Smooth muscle cell (in vitro differentiated cells): ENCODE measurements around the gene SEMA3A. TPM values are rescaled to one million over a fixed set of nuclear protein-coding genes. Genes with fewer than 3 reads are reported as not detected.

Experiments
- DNase-seq: peaks from one replicate; lab custom pipeline; 2025; ENCODE audit not compliant: unreplicated experiment; lab: John Stamatoyannopoulos, UW
- H2AFZ ChIP-seq: fragments of 200-600 bp; sonication (generic); 2 replicates; pipeline ENCODE4 v1.6.0; 2016; ENCODE audit warnings: antibody characterized with exemption, low read depth, mild to moderate bottlenecking
- H3F3A ChIP-seq: fragments of 200-600 bp; sonication (generic); 2 replicates; pipeline ENCODE4 v1.6.0; 2017; ENCODE audit warnings: antibody characterized with exemption, low read depth
- H3K27ac ChIP-seq: fragments of 200-600 bp; sonication (generic); 2 replicates; pipeline ENCODE4 v1.5.1; 2016; ENCODE audit warnings: low read depth, mild to moderate bottlenecking
- H3K27me3 ChIP-seq: fragments of 200-600 bp; sonication (generic); 2 replicates; pipeline ENCODE4 v1.6.1; 2016; ENCODE audit warnings: low read depth, mild to moderate bottlenecking
- H3K36me3 ChIP-seq: fragments of 200-600 bp; sonication (generic); 2 replicates; pipeline ENCODE4 v1.5.1; 2016; ENCODE audit warnings: low read depth
- H3K4me1 ChIP-seq: fragments of 200-600 bp; sonication (generic); 2 replicates; pipeline ENCODE4 v1.5.1; 2016; ENCODE audit warnings: low read depth
- H3K4me2 ChIP-seq: fragments of 200-600 bp; sonication (generic); 2 replicates; pipeline ENCODE4 v1.6.0; 2016; ENCODE audit warnings: mild to moderate bottlenecking
- H3K4me3 ChIP-seq: fragments of 200-600 bp; sonication (generic); 2 replicates; pipeline ENCODE4 v1.5.1; 2016; ENCODE audit warnings: mild to moderate bottlenecking
- H3K79me2 ChIP-seq: fragments of 200-600 bp; sonication (generic); 2 replicates; pipeline ENCODE4 v1.6.0; 2016; ENCODE audit warnings: low read depth, mild to moderate bottlenecking
- H3K9ac ChIP-seq: fragments of 200-600 bp; sonication (generic); 2 replicates; pipeline ENCODE4 v1.6.0; 2016; ENCODE audit warnings: low read depth
- H3K9me3 ChIP-seq: fragments of 200-600 bp; sonication (generic); replicated peaks from 2 replicates; pipeline ENCODE4 v1.5.1; 2016; ENCODE audit warnings: low read depth
- H4K20me1 ChIP-seq: fragments of 200-600 bp; sonication (generic); 2 replicates; pipeline ENCODE4 v1.6.0; 2016; ENCODE audit warnings: low read depth
- WGBS: methylation state at CpG from one replicate; pipeline ENCODE4 v1.1.7; 2016; ENCODE audit warnings: low lambda C conversion rate; 5-methylcytosine and 5-hydroxymethylcytosine counted together
- polyA plus RNA-seq: library from polyadenylated mRNA; unstranded; fragments of >200 nt; fragmentation: Nextera tagmentation; extraction: Ambion mirVana; gene quantifications from 2 replicates; pipeline ENCODE4 v1.2.1, GENCODE V29; 2016
- total RNA-seq: library from RNA; depleted of rRNA; stranded (reverse); fragments of >200 nt; gene quantifications from 2 replicates; pipeline ENCODE4 v1.2.3, GENCODE V29; 2014
- TF ChIP-seq, protein P1 (sequence below): fragments of 200-600 bp; sonication (generic); IDR thresholded peaks from 2 replicates; pipeline ENCODE4 v1.5.1; 2017; ENCODE audit warnings: borderline replicate concordance, mild to moderate bottlenecking, antibody characterized with exemption; ENCODE audit not compliant: insufficient read depth, poor library complexity, severe bottlenecking

The SEMA3A gene
- total and polyA plus RNA-seq, 2 experiments from 2014 or later = 8.3 to 34.6 TPM

GRCh38 chr7:84162584-84162983 lies 32.0 kb downstream of the SEMA3A start:
- no peak overlapping the region for H3K9ac ChIP-seq
- 95% methylated on average over 1 of the region's 1 CpG for WGBS
- H3F3A ChIP-seq = no peaks in the 10 kb centered on the region
- no peaks in the 10 kb centered on the region for H3K27me3 ChIP-seq
- no peak for DNase-seq
- H3K4me3 ChIP-seq = no peak overlapping the region
- H3K27ac ChIP-seq = no peak overlapping the region
- H4K20me1 ChIP-seq = no peaks in the 10 kb centered on the region
- no peak overlapping the region for H3K4me2 ChIP-seq
- TF ChIP-seq, protein P1, sequence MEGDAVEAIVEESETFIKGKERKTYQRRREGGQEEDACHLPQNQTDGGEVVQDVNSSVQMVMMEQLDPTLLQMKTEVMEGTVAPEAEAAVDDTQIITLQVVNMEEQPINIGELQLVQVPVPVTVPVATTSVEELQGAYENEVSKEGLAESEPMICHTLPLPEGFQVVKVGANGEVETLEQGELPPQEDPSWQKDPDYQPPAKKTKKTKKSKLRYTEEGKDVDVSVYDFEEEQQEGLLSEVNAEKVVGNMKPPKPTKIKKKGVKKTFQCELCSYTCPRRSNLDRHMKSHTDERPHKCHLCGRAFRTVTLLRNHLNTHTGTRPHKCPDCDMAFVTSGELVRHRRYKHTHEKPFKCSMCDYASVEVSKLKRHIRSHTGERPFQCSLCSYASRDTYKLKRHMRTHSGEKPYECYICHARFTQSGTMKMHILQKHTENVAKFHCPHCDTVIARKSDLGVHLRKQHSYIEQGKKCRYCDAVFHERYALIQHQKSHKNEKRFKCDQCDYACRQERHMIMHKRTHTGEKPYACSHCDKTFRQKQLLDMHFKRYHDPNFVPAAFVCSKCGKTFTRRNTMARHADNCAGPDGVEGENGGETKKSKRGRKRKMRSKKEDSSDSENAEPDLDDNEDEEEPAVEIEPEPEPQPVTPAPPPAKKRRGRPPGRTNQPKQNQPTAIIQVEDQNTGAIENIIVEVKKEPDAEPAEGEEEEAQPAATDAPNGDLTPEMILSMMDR = no peak
- peak overlapping the region; percentile 42 for H2AFZ ChIP-seq
- no peaks in the 10 kb centered on the region for H3K79me2 ChIP-seq
- no peaks in the 10 kb centered on the region for H3K9me3 ChIP-seq
- H3K4me1 ChIP-seq = peaks cover 2% of the 10 kb centered on the region
- no peaks in the 10 kb centered on the region for H3K36me3 ChIP-seq

DNA sequence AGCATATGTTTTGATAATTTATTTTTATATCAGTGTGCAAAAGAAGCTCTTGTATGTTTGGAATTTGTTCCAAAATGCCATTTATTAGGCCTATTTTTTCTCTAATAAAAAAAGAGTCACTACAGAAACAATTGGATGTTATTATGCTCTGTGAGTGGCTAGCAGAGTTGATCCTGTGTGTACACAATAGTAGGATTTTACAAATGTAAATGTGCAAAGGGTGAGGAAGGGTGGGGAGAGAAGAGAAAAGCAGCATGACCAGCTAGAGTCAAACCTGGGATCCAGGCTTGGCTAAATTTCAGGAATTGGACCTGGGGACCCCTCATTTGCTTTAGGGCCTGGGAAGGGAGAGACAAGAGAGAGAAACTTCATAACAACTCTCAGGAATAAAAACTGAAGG lies 32.5 kb downstream of the SEMA3A start:
- no peaks in the 10 kb centered on the region for H4K20me1 ChIP-seq
- TF ChIP-seq, protein P1 = no peak
- no peak overlapping the region for H3K4me2 ChIP-seq
- H3K9me3 ChIP-seq = no peaks in the 10 kb centered on the region
- H3K27ac ChIP-seq = no peak overlapping the region
- H3K36me3 ChIP-seq = no peaks in the 10 kb centered on the region
- H3K79me2 ChIP-seq = no peaks in the 10 kb centered on the region
- no peak for DNase-seq
- H3K4me3 ChIP-seq = no peak overlapping the region
- H3F3A ChIP-seq = no peaks in the 10 kb centered on the region
- no peaks in the 10 kb centered on the region for H3K27me3 ChIP-seq
- peaks cover 4% of the 10 kb centered on the region for H3K4me1 ChIP-seq
- no peak overlapping the region for H3K9ac ChIP-seq
- H2AFZ ChIP-seq = no peak overlapping the region

DNA sequence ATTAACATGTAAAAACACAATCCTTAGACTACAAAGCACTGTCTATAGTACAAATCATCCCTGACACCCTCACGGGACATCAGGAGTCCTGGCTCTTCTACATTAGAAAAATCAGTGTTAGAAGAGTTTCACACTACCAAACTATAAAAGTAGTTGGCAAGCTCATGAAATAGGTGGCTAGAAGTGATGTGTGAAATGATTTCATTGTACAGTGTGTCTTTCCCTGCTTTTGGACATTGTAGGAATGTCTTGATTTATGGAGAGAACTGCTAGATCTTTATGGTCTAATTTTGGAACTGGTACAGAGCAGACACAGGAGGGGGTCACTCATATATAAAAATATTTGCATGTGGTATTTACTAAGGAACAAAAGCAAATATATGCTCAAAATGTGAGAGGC lies 33.2 kb downstream of the SEMA3A start:
- 95% methylated on average over 1 of the region's 1 CpG for WGBS
- Histone ChIP-seq H3K4me3 (no peak overlapping the region), H3K4me1 (peaks cover 4% of the 10 kb centered on the region), H3K9me3 (no peaks in the 10 kb centered on the region), H3F3A (no peaks in the 10 kb centered on the region), H3K4me2 (no peak overlapping the region), H2AFZ (no peak overlapping the region), H3K79me2 (no peaks in the 10 kb centered on the region), H3K27me3 (no peaks in the 10 kb centered on the region), H3K27ac (no peak overlapping the region), H3K9ac (no peak overlapping the region), H4K20me1 (no peaks in the 10 kb centered on the region), H3K36me3 (no peaks in the 10 kb centered on the region)
- no peak for DNase-seq
- TF ChIP-seq, protein P1 = no peak

- DNase-seq = no peak
- Histone ChIP-seq H3F3A (no peaks in the 10 kb centered on the region), H4K20me1 (no peaks in the 10 kb centered on the region), H3K9me3 (no peaks in the 10 kb centered on the region), H3K4me1 (peaks cover 4% of the 10 kb centered on the region), H3K4me3 (no peak overlapping the region), H3K9ac (no peak overlapping the region), H3K4me2 (no peak overlapping the region), H3K27ac (no peak overlapping the region), H3K79me2 (peaks cover 2% of the 10 kb centered on the region), H2AFZ (no peak overlapping the region), H3K27me3 (no peaks in the 10 kb centered on the region), H3K36me3 (no peaks in the 10 kb centered on the region)
- TF ChIP-seq, protein P1 = no peak
These were observed 35.2 kb downstream of the SEMA3A start for GRCh38 chr7:84159435-84159834.
